ENCODE measurements around the gene NEU4.

The NEU4 gene

GRCh38 chr2:241862775-241863535, 54.0 kb downstream of the NEU4 start:
- no peak for TF ChIP-seq CTCF (IDR thresholded peaks at IDR 0.05; ENCODE audit: low read depth, low read length, missing control alignments)
- no peak for DNase-seq (ENCODE audit: low read depth)
- in situ Hi-C loops (cut with HindIII; ENCODE audit: low sequenced_read_pairs): no loop called here
- no peak overlapping the region for H3K4me3 ChIP-seq (ENCODE audit: low read depth, low read length)

- TF ChIP-seq CTCF (IDR thresholded peaks at IDR 0.05; ENCODE audit: low read depth, low read length, missing control alignments): no peak
- in situ Hi-C loops (cut with HindIII; ENCODE audit: low sequenced_read_pairs): no loop called here
- H3K4me3 ChIP-seq (ENCODE audit: low read depth, low read length): no peak overlapping the region
- DNase-seq (ENCODE audit: low read depth): no peak
These were observed 54.6 kb downstream of the NEU4 start for GRCh38 chr2:241863536-241863954.

DNA sequence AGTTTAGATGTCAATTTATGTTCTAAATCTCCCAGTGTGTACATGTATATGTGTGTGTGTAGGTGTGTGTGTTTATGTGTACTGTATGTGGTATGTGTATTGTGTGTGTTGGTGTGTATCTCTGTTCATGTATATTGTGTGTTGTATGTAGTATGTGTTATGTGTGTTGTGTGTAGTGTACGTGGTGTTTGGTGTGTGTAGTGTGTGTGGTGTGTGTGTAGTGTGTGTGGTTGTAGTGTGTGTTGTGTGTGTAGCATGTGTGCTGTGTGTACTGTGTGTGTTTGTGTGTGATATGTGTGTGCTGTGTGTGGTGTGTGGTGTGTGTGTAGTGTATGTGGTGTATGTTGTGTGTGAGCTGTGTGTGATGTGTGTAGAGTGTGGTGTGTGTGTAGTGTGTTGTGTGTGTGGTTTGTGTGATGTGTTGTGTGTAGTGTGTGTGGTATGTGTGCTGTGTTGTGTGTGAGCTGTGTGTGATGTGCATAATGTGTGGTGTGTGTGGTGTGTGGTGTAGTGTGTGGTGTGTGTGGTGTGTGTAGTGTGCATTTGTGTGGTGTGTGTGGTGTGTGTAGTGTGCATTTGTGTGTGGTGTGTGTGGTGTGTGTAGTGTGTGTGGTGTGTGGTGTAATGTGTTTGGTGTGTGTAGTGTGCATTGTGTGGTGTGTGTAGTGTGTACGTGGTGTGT, 55.3 kb downstream of the NEU4 start:
- no peak overlapping the region for H3K4me3 ChIP-seq (ENCODE audit: low read depth, low read length)
- in situ Hi-C loops (cut with HindIII; ENCODE audit: low sequenced_read_pairs): no loop called here
- TF ChIP-seq CTCF (IDR thresholded peaks at IDR 0.05; ENCODE audit: low read depth, low read length, missing control alignments): no peak
- no peak for DNase-seq (ENCODE audit: low read depth)

DNA sequence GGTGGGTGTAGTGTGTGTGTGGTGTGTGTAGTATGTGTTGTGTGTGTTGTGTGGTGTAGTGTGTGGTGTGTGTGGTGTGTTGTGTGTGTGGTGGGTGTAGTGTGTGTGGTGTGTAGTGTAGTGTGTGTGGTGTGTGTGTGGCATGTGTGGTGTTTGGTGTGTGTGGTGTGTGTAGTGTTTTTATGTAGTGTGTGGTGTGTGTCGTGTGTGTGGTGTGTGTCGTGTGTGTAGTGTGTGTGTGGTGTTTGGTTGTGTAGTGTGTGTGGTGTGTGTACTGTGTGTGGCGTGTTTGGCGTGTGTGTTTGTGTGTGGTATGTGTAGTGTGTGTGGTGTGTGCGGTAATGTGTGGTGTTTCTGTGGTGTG, 55.8 kb downstream of the NEU4 start:
- in situ Hi-C loops (cut with HindIII; ENCODE audit: low sequenced_read_pairs): no loop called here
- no peak overlapping the region for H3K4me3 ChIP-seq (ENCODE audit: low read depth, low read length)
- DNase-seq (ENCODE audit: low read depth): no peak
- TF ChIP-seq CTCF (IDR thresholded peaks at IDR 0.05; ENCODE audit: low read depth, low read length, missing control alignments): no peak

GRCh38 chr2:241865416-241865956, 56.5 kb downstream of the NEU4 start:
- in situ Hi-C loops (cut with HindIII; ENCODE audit: low sequenced_read_pairs): no loop called here
- TF ChIP-seq CTCF (IDR thresholded peaks at IDR 0.05; ENCODE audit: low read depth, low read length, missing control alignments): no peak
- H3K4me3 ChIP-seq (ENCODE audit: low read depth, low read length): no peak overlapping the region
- no peak for DNase-seq (ENCODE audit: low read depth)

DNA sequence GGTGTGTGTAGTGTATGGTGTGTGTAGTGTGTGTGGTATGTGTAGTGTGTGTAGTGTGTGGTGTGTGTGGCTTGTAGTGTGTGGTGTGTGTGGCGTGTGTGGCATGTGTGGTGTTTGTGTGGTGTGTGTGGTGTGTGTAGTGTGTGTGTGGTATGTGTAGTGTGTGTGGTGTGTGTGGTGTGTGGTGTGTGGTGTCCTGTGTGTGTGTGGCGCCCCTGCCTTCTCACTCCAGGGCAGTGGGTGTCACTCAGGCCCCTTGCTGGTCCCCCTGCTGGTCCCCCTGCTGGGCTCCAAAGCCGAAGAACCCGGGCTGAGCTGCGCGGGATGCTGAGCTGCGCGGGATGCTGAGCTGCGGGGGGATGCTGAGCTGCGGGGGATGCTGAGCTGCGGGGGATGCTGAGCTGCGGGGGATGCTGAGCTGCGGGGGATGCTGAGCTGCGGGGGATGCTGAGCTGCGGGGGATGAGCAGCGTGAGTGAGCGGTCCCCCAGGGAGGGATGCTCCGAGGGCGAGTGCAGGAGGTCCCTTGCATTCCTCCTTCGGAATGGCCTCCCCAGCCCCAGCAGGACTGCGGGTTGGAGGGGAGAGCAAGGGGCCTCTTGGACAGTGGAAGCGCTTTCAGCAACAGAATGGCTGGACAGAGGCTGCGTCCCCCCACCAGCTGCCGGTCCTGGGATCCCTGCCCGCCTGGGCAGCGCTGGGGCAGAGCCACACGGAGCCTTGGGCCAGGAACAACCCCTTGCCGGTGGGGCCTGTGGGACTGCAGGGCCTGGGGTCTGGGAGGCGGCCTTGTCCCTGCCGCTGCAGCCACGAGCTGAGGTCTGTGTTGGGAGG, 57.2 kb downstream of the NEU4 start:
- in situ Hi-C loops (cut with HindIII; ENCODE audit: low sequenced_read_pairs): no loop called here
- DNase-seq (ENCODE audit: low read depth): no peak
- no peak overlapping the region for H3K4me3 ChIP-seq (ENCODE audit: low read depth, low read length)
- no peak for TF ChIP-seq CTCF (IDR thresholded peaks at IDR 0.05; ENCODE audit: low read depth, low read length, missing control alignments)
